ENCODE measurements around the gene NPC2.

NPC2 gene

DNA sequence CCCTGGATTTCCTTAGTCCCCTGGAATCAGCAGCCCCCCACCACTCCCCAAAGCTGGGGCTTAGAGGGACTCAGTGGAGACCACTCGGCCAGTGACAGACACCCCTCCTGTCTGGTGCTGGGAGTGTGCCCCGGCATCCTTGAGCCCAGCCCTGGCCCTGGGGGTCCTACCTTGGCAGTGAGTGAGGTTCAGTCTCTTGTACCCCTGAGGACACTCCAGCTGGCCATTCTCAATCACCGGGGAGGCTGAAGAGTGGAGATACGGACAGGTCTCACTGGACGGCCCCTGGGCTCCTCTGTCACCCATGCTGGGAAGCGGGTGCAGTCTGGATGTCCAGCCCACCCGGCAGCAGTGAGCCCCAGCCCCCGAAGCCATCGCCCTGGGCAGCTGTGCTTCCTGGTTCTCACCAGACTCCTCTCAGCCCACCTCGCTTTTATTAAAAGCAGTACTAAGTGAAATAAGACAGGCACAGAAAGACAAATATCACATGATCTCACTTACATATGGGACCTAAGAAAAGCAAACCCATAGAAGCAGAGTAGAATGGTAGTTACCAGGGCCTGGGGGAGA is 42.7 kb upstream of the NPC2 start:
- ATAC-seq, result no peak
- TF ChIP-seq, protein P1, sequence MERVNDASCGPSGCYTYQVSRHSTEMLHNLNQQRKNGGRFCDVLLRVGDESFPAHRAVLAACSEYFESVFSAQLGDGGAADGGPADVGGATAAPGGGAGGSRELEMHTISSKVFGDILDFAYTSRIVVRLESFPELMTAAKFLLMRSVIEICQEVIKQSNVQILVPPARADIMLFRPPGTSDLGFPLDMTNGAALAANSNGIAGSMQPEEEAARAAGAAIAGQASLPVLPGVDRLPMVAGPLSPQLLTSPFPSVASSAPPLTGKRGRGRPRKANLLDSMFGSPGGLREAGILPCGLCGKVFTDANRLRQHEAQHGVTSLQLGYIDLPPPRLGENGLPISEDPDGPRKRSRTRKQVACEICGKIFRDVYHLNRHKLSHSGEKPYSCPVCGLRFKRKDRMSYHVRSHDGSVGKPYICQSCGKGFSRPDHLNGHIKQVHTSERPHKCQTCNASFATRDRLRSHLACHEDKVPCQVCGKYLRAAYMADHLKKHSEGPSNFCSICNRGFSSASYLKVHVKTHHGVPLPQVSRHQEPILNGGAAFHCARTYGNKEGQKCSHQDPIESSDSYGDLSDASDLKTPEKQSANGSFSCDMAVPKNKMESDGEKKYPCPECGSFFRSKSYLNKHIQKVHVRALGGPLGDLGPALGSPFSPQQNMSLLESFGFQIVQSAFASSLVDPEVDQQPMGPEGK (CRISPR knock-in tag; IDR thresholded peaks at IDR 0.05; ENCODE audit: borderline replicate concordance), result no peak
- TF ChIP-seq CSDC2 (CRISPR knock-in tag; IDR thresholded peaks at IDR 0.05) (no peak), BACH2 (CRISPR knock-in tag; IDR thresholded peaks at IDR 0.05; ENCODE audit: borderline replicate concordance) (no peak), ZFP30 (CRISPR knock-in tag; IDR thresholded peaks at IDR 0.05) (no peak), RARB (CRISPR knock-in tag; IDR thresholded peaks at IDR 0.05) (no peak), ISL1 (CRISPR knock-in tag; IDR thresholded peaks at IDR 0.05) (no peak), ZNF70 (CRISPR knock-in tag; IDR thresholded peaks at IDR 0.05) (no peak), ZNF565 (CRISPR knock-in tag; conservative IDR thresholded peaks at IDR 0.05; ENCODE audit: low read depth) (no peak), ZNF8 (CRISPR knock-in tag; IDR thresholded peaks at IDR 0.05) (no peak), SNAI2 (CRISPR knock-in tag; IDR thresholded peaks at IDR 0.05) (no peak), PPARA (CRISPR knock-in tag; IDR thresholded peaks at IDR 0.05; ENCODE audit: borderline replicate concordance) (no peak), ZFP3 (CRISPR knock-in tag; IDR thresholded peaks at IDR 0.05) (no peak), ZC3H10 (CRISPR knock-in tag; IDR thresholded peaks at IDR 0.05) (no peak)
- TF ChIP-seq, protein P2, sequence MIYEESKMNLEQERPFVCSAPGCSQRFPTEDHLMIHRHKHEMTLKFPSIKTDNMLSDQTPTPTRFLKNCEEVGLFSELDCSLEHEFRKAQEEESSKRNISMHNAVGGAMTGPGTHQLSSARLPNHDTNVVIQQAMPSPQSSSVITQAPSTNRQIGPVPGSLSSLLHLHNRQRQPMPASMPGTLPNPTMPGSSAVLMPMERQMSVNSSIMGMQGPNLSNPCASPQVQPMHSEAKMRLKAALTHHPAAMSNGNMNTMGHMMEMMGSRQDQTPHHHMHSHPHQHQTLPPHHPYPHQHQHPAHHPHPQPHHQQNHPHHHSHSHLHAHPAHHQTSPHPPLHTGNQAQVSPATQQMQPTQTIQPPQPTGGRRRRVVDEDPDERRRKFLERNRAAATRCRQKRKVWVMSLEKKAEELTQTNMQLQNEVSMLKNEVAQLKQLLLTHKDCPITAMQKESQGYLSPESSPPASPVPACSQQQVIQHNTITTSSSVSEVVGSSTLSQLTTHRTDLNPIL (CRISPR knock-in tag; IDR thresholded peaks at IDR 0.05; ENCODE audit: low read depth), result no peak

DNA sequence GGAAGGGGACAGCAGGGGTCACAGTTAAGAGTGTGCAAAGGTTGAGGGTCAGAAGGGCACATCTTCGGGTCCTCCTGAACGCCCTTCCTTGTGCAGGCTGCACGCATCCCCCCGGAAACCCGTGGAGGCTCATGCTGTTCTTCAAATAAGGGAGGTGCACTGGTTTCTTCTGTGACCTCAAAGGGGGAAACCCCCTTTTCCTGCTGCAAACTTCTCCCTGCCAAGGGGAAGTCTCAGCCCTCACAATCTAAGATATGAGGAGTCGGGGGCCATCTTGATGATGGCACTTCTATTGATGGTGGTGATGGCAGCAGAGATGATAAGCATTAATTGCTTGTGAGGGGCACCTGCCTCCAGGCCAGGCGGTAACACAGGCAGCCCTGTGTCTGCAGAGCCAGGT is 40.5 kb upstream of the NPC2 start:
- no peak for ATAC-seq

DNA sequence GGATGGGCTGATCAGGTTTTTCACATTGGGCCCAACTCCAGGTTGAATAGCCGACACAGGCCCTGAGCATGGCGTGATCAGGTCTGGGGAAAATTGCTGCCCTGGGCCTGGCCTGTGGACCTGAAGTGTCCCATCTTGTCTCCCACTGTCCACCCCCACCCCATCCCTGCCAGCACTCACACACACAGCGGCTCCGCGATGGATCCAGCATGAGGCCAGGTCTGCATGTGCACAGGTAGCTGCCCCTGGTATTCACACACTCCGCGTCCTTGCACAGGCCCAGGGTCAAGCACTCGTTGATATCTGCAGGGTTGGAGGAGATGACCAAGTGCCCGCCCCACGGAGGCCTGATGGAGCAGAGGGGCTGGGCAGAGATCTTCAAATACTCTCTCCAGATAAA is 39.1 kb upstream of the NPC2 start:
- no peak for ATAC-seq
- TF ChIP-seq ESRRG (CRISPR knock-in tag; IDR thresholded peaks at IDR 0.05) (no peak), TOX (CRISPR knock-in tag; IDR thresholded peaks at IDR 0.05; ENCODE audit: borderline replicate concordance) (no peak)

More for the DNA sequence above, 40.5 kb upstream of the NPC2 start:
- no peak for TF ChIP-seq TCF4 (CRISPR knock-in tag; IDR thresholded peaks at IDR 0.05; ENCODE audit: borderline replicate concordance)
- no peak for TF ChIP-seq ZFP3 (CRISPR knock-in tag; IDR thresholded peaks at IDR 0.05)
- TF ChIP-seq ZFP30 (CRISPR knock-in tag; IDR thresholded peaks at IDR 0.05), result no peak

DNA sequence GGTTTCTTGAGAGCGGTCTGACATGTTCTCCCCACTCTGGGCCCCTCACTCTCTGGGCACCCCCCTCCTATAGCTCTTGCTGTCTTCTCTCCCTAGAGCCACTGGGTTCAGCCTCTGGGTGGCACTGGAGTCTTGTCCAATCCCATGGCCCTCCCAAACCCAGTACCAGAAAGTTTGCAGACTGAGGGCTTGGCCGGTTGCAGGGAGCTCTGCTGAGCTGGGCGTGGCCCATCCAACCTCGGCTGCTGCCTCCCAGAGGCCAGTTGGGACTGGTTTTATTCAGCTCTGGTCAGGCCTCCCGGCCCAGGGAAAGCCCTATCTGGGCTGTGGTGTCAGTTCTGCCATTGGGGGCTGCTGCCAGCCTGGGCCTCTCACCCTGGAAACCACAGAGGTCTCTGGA is 38.4 kb upstream of the NPC2 start:
- no peak for TF ChIP-seq ZNF70 (CRISPR knock-in tag; IDR thresholded peaks at IDR 0.05)
- no peak for TF ChIP-seq TCF4 (CRISPR knock-in tag; IDR thresholded peaks at IDR 0.05; ENCODE audit: borderline replicate concordance)
- no peak for TF ChIP-seq ZFP30 (CRISPR knock-in tag; IDR thresholded peaks at IDR 0.05)
- no peak for TF ChIP-seq ZNF8 (CRISPR knock-in tag; IDR thresholded peaks at IDR 0.05)
- peak; percentile 63 for ATAC-seq

DNA sequence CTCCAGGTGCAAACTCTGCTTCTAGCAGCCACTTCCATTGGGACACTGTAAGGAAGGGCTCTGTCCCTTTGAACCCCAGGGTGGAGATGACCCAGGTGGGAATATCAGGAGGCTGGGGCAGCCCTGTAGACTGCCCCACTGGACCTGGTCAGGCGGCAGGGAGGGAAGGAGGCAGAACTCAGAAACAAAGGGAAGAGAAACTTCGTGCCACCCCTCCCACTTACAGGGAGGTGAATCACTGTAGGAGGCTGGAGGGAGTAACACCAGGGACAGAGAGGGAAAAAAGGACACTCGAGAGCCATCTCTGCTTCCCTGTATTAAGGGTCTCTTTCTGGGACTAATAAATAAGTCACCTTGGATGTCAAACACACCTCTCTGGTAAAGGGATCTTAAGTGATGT is 37.9 kb upstream of the NPC2 start:
- no peak for TF ChIP-seq ZNF565 (CRISPR knock-in tag; conservative IDR thresholded peaks at IDR 0.05; ENCODE audit: low read depth)
- TF ChIP-seq ESRRG (CRISPR knock-in tag; IDR thresholded peaks at IDR 0.05), result no peak
- TF ChIP-seq PPARA (CRISPR knock-in tag; IDR thresholded peaks at IDR 0.05; ENCODE audit: borderline replicate concordance), result no peak
- no peak for TF ChIP-seq TCF4 (CRISPR knock-in tag; IDR thresholded peaks at IDR 0.05; ENCODE audit: borderline replicate concordance)
- TF ChIP-seq, protein P3, sequence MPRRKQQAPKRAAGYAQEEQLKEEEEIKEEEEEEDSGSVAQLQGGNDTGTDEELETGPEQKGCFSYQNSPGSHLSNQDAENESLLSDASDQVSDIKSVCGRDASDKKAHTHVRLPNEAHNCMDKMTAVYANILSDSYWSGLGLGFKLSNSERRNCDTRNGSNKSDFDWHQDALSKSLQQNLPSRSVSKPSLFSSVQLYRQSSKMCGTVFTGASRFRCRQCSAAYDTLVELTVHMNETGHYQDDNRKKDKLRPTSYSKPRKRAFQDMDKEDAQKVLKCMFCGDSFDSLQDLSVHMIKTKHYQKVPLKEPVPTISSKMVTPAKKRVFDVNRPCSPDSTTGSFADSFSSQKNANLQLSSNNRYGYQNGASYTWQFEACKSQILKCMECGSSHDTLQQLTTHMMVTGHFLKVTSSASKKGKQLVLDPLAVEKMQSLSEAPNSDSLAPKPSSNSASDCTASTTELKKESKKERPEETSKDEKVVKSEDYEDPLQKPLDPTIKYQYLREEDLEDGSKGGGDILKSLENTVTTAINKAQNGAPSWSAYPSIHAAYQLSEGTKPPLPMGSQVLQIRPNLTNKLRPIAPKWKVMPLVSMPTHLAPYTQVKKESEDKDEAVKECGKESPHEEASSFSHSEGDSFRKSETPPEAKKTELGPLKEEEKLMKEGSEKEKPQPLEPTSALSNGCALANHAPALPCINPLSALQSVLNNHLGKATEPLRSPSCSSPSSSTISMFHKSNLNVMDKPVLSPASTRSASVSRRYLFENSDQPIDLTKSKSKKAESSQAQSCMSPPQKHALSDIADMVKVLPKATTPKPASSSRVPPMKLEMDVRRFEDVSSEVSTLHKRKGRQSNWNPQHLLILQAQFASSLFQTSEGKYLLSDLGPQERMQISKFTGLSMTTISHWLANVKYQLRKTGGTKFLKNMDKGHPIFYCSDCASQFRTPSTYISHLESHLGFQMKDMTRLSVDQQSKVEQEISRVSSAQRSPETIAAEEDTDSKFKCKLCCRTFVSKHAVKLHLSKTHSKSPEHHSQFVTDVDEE (CRISPR knock-in tag; IDR thresholded peaks at IDR 0.05), result no peak
- TF ChIP-seq SNAI2 (CRISPR knock-in tag; IDR thresholded peaks at IDR 0.05), result no peak
- TF ChIP-seq ISL1 (CRISPR knock-in tag; IDR thresholded peaks at IDR 0.05), result no peak
- TF ChIP-seq OSR1 (CRISPR knock-in tag; IDR thresholded peaks at IDR 0.05), result no peak
- TF ChIP-seq ZNF70 (CRISPR knock-in tag; IDR thresholded peaks at IDR 0.05), result no peak
- TF ChIP-seq, protein P2 (CRISPR knock-in tag; IDR thresholded peaks at IDR 0.05; ENCODE audit: low read depth), result no peak
- TF ChIP-seq CSDC2 (CRISPR knock-in tag; IDR thresholded peaks at IDR 0.05), result no peak
- TF ChIP-seq, protein P1 (CRISPR knock-in tag; IDR thresholded peaks at IDR 0.05; ENCODE audit: borderline replicate concordance), result no peak
- TF ChIP-seq, protein P4, sequence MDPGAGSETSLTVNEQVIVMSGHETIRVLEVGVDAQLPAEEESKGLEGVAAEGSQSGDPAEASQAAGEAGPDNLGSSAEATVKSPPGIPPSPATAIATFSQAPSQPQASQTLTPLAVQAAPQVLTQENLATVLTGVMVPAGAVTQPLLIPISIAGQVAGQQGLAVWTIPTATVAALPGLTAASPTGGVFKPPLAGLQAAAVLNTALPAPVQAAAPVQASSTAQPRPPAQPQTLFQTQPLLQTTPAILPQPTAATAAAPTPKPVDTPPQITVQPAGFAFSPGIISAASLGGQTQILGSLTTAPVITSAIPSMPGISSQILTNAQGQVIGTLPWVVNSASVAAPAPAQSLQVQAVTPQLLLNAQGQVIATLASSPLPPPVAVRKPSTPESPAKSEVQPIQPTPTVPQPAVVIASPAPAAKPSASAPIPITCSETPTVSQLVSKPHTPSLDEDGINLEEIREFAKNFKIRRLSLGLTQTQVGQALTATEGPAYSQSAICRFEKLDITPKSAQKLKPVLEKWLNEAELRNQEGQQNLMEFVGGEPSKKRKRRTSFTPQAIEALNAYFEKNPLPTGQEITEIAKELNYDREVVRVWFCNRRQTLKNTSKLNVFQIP (CRISPR knock-in tag; IDR thresholded peaks at IDR 0.05; ENCODE audit: borderline replicate concordance, low read depth), result no peak
- no peak for TF ChIP-seq TOX (CRISPR knock-in tag; IDR thresholded peaks at IDR 0.05; ENCODE audit: borderline replicate concordance)
- no peak for ATAC-seq

All from SK-N-SH treated with all-trans-retinoic acid at 6 μM for 48 hours (cell line).